HG02870 (cell line): ENCODE data around the gene SLC13A4.

Experiments used
- ATAC-seq: cut with Tn5 transposase; IDR thresholded peaks from one replicate; pipeline ENCODE4 v1.9.1; 2021; ENCODE audit warnings: mild to moderate bottlenecking, moderate library complexity; ENCODE audit not compliant: unreplicated experiment

Gene SLC13A4

GRCh38 chr7:135721198-135721820, 6.7 kb downstream of the SLC13A4 start:
- no peak for ATAC-seq

- no peak for ATAC-seq
Observed at GRCh38 chr7:135719688-135720087, 8.3 kb downstream of the SLC13A4 start.

GRCh38 chr7:135718794-135719437, 9.1 kb downstream of the SLC13A4 start:
- ATAC-seq, result no peak

- ATAC-seq, result no peak
Observed at GRCh38 chr7:135718219-135718618, 9.8 kb downstream of the SLC13A4 start.

- no peak for ATAC-seq
Observed at GRCh38 chr7:135717693-135718092, 10.3 kb downstream of the SLC13A4 start.

- no peak for ATAC-seq
Observed at GRCh38 chr7:135716677-135717238, 11.2 kb downstream of the SLC13A4 start.

GRCh38 chr7:135715673-135716072, 12.3 kb downstream of the SLC13A4 start:
- ATAC-seq, result no peak

GRCh38 chr7:135715055-135715522, 12.9 kb downstream of the SLC13A4 start:
- no peak for ATAC-seq

- no peak for ATAC-seq
Observed at GRCh38 chr7:135714534-135715009, 13.4 kb downstream of the SLC13A4 start.

- ATAC-seq, result no peak
Observed at GRCh38 chr7:135713836-135714470, 14.0 kb downstream of the SLC13A4 start.

- no peak for ATAC-seq
Observed at GRCh38 chr7:135712796-135713195, 15.2 kb downstream of the SLC13A4 start.

GRCh38 chr7:135712182-135712782, 15.7 kb downstream of the SLC13A4 start:
- ATAC-seq, result no peak

- ATAC-seq, result no peak
Observed at GRCh38 chr7:135711139-135711469, 16.9 kb downstream of the SLC13A4 start.

- no peak for ATAC-seq
Observed at GRCh38 chr7:135710417-135711138, 17.4 kb downstream of the SLC13A4 start.

GRCh38 chr7:135709508-135709907, 18.5 kb downstream of the SLC13A4 start:
- no peak for ATAC-seq

GRCh38 chr7:135708041-135708440, 19.9 kb downstream of the SLC13A4 start:
- no peak for ATAC-seq

GRCh38 chr7:135707570-135707966, 20.4 kb downstream of the SLC13A4 start:
- no peak for ATAC-seq

- ATAC-seq, result no peak
Observed at GRCh38 chr7:135706858-135707569, 21.0 kb downstream of the SLC13A4 start.

GRCh38 chr7:135706038-135706742, 21.8 kb downstream of the SLC13A4 start:
- no peak for ATAC-seq

- ATAC-seq, result no peak
Observed at GRCh38 chr7:135704698-135705097, 23.3 kb downstream of the SLC13A4 start.
